Mesothelial cell of epicardium (in vitro differentiated cells): ENCODE data around the gene CYTH1. TPM values are rescaled to one million over a fixed set of nuclear protein-coding genes. Genes with fewer than 3 reads are reported as not detected.

ENCODE experiments used
- DNase-seq, 2 experiments: peaks; one replicate each; pipeline ENCODE4 v3.0.0; 2021; ENCODE audit warnings: low spot score in 2 of 2; ENCODE audit not compliant: unreplicated experiment in 2 of 2
- H3K27ac Mint-ChIP-seq: 2 replicates; pipeline ENCODE4 v1.8.0; 2021; ENCODE audit warnings: mixed read lengths
- H3K27me3 Mint-ChIP-seq: 2 replicates; pipeline ENCODE4 v1.8.0; 2021; ENCODE audit warnings: low read depth, mixed read lengths
- H3K36me3 Mint-ChIP-seq: 2 replicates; pipeline ENCODE4 v1.8.0; 2021; ENCODE audit warnings: mixed read lengths
- H3K4me1 Mint-ChIP-seq: 2 replicates; pipeline ENCODE4 v1.8.0; 2021; ENCODE audit warnings: mixed read lengths
- H3K4me3 Mint-ChIP-seq: 2 replicates; pipeline ENCODE4 v1.8.0; 2021; ENCODE audit warnings: mild to moderate bottlenecking, moderate library complexity, mixed read lengths
- H3K9me3 Mint-ChIP-seq: 2 replicates; pipeline ENCODE4 v1.8.0; 2021; ENCODE audit warnings: mixed read lengths
- total RNA-seq: library from RNA; stranded (reverse); gene quantifications from 3 replicates; pipeline ENCODE4 v1.2.1, GENCODE V29; 2021
- TF ChIP-seq, protein P1 (sequence below): fragments of 200-600 bp; sonication (generic); IDR thresholded peaks from one replicate; pipeline ENCODE4 v1.5.0; 2021; ENCODE audit warnings: antibody characterized with exemption; ENCODE audit not compliant: unreplicated experiment

The CYTH1 gene
- total RNA-seq, 1 donor from 2014 or later: 42.8 TPM

DNA sequence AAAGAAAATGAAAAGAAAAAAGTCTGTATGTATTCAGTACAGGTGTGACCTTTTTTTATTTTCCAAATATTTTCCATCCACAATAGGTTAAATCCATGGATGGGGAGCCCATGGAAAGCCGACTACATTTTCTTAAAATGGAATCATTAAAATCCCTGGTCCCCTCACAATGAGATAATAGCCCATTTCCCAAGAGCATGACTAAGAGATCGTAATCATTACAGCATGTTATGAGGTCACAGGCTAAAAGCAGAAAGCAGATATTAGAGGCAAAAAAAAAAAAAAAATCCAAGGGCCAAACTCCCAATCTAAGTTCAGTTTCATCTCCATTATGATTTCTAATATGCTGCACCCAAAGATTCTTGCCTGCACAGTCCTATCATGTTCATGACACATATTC is 44.7 kb downstream of the CYTH1 start:
- Mint-ChIP-seq H3K36me3 (peaks cover 4% of the 10 kb centered on the region), H3K27me3 (no peaks in the 10 kb centered on the region), H3K4me3 (no peak overlapping the region), H3K4me1 (peaks cover 46% of the 10 kb centered on the region), H3K9me3 (no peaks in the 10 kb centered on the region), H3K27ac (peak overlapping the region; percentile 14)
- no peak for DNase-seq
- TF ChIP-seq, protein P1, sequence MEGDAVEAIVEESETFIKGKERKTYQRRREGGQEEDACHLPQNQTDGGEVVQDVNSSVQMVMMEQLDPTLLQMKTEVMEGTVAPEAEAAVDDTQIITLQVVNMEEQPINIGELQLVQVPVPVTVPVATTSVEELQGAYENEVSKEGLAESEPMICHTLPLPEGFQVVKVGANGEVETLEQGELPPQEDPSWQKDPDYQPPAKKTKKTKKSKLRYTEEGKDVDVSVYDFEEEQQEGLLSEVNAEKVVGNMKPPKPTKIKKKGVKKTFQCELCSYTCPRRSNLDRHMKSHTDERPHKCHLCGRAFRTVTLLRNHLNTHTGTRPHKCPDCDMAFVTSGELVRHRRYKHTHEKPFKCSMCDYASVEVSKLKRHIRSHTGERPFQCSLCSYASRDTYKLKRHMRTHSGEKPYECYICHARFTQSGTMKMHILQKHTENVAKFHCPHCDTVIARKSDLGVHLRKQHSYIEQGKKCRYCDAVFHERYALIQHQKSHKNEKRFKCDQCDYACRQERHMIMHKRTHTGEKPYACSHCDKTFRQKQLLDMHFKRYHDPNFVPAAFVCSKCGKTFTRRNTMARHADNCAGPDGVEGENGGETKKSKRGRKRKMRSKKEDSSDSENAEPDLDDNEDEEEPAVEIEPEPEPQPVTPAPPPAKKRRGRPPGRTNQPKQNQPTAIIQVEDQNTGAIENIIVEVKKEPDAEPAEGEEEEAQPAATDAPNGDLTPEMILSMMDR: no peak

DNA sequence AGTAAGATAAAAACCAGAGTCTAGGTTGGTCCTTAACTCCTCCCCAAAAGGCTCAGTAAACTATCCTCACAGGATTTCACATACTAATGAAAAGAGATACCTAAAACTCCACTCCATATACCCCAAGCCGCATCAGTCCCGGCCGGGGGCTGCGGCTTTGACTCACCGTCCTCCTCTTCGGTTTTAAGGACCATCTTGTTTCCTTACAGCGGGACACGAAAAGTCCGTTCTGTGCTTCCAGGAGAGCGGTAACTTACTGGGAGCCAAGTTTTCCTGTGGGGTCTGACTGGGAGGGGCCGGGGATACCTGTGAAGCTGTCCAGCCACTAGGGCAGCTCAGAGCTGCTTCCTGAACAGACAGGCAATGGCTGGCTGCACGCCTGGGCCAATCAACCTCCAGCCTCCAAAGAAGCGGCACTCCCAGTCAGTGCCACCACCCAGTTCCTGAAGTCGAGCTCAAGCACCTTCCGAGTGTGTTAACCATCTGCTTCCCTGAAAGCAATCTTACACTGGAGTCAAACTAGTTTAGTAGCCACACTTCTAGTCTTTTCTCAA is 45.5 kb downstream of the CYTH1 start:
- Mint-ChIP-seq H3K36me3 (peaks cover 4% of the 10 kb centered on the region), H3K4me3 (peak overlapping the region; percentile 5), H3K9me3 (no peaks in the 10 kb centered on the region), H3K27ac (peak overlapping the region; percentile 47), H3K27me3 (no peaks in the 10 kb centered on the region), H3K4me1 (peaks cover 43% of the 10 kb centered on the region)
- TF ChIP-seq, protein P1: no peak
- no peak for DNase-seq

DNA sequence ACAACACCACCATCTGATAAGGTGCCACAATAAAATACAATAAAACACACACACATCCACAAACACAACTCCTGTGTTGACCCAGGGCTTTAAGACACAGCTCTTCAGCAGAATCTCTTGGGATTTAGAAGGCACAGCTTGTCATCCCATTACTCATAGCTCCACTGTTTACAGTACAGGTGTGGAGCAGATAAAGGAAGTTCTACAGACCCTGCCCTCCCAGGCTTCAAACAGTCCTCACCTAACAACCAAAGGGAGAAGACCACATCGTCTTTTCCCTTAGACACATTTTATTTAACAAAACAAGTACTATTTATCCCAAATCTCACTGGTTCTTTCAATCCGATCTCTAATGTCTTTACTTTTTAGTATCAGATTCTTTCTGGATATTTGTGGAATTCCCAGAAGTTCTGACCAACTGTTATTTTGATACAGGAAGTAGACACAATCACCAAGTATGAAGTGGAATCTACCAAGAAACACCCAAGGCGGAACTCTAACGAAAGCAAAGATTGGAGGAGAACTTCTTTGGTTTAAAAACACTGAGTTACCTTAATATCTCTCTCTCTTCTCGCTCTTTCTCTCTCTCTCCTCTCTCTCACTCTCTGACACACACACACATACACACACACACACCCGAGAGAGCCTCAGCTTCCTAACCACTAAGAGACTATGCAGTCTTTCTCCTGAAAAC is 46.1 kb downstream of the CYTH1 start:
- peak overlapping the region; percentile 5 for H3K4me3 Mint-ChIP-seq
- no peaks in the 10 kb centered on the region for H3K9me3 Mint-ChIP-seq
- H3K27ac Mint-ChIP-seq: peak overlapping the region; percentile 47
- DNase-seq: no peak
- H3K4me1 Mint-ChIP-seq: peaks cover 42% of the 10 kb centered on the region
- peaks cover 4% of the 10 kb centered on the region for H3K36me3 Mint-ChIP-seq
- TF ChIP-seq, protein P1: no peak
- H3K27me3 Mint-ChIP-seq: no peaks in the 10 kb centered on the region

DNA sequence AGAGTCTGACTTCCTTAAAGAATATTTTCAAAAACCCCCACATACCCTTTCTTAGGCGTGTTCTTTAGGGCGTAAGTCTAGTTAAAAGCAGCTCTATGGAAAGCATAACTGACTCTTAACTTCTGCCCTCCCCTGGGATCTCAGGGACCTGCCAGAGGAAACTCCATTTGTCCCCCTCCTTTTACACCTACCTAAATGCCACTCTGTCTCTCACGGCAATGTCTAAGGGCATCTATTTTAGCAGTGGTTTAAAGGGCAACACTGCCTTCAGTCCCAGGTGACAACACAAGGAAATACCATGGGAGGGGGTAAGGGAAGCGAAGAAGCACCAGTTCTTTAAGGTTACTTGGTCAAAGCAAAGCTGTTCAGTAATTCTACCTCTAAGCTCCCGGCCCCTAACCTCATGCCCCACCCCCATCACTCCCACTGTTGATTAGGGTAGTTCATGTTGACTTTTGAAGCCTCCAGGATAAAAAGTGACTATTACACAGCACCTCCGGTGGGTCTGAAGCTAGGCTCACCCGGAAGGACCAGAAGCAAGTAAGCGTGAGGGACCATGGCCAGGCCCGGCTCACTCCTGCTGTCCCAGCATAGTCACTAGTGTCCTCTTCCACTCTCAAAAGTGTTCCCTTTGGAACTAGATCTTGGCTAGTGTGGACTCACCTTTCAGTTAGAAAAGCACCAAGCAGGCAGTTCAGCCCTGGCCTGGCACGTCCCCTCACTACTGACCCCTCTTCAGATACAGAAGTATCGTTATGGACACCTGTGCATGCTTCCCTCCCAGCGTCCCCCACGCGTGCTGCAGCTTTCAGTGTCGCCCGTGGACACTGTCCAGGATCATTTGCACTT is 47.1 kb downstream of the CYTH1 start:
- Mint-ChIP-seq H3K27ac (peak overlapping the region; percentile 47), H3K27me3 (no peaks in the 10 kb centered on the region), H3K4me3 (no peak overlapping the region), H3K4me1 (peaks cover 42% of the 10 kb centered on the region), H3K9me3 (no peaks in the 10 kb centered on the region), H3K36me3 (no peaks in the 10 kb centered on the region)
- TF ChIP-seq, protein P1: no peak
- DNase-seq: no peak

DNA sequence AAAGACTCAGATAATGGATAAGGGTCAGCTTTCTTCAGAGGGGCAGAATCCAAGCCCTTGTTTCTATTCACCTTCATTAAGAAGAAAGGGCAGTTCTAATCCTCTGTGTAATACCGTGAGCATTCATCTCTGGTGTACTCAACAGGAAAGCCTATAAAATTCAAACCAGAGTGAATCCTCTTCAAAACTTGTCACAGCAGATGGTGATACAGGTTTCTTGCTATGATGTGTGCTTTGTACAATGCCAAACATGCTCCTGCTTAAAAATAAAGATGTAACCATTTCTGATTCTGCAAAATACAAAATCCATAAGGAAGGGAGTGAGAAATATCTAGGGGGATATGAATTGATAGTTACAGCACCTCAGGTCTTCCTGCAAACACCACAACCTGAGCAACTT is 49.7 kb downstream of the CYTH1 start:
- TF ChIP-seq, protein P1: no peak
- Mint-ChIP-seq H3K27me3 (no peaks in the 10 kb centered on the region), H3K4me1 (peaks cover 35% of the 10 kb centered on the region), H3K27ac (no peak overlapping the region), H3K4me3 (no peak overlapping the region), H3K36me3 (no peaks in the 10 kb centered on the region), H3K9me3 (no peaks in the 10 kb centered on the region)
- no peak for DNase-seq
